ENCODE measurements around the gene MVK. TPM values are rescaled to one million over a fixed set of nuclear protein-coding genes. Genes with fewer than 3 reads are reported as not detected.

The MVK gene
- total RNA-seq, 1 experiment from 2014 or later: 19.2 TPM

GRCh38 chr12:109627633-109628032, 54.0 kb downstream of the MVK start:
- Histone ChIP-seq H3K9ac (ENCODE audit: extremely low read depth, insufficient read length, low read length) (no peak overlapping the region), H4K8ac (replicated peaks; ENCODE audit: insufficient read length, low read depth, low read length) (no peak overlapping the region), H3K27ac (ENCODE audit: insufficient read length, low read depth, low read length) (no peak overlapping the region), H2BK15ac (ENCODE audit: low read depth, low read length) (no peak overlapping the region), H4K20me1 (ENCODE audit: control insufficient read depth, insufficient read depth, insufficient read length) (no peaks in the 10 kb centered on the region), H3K56ac (ENCODE audit: insufficient read length, low read depth, low read length) (no peak overlapping the region), H2BK5ac (ENCODE audit: insufficient read length, low read length) (no peak overlapping the region), H2BK120ac (ENCODE audit: low read depth, low read length, poor library complexity, severe bottlenecking) (no peak overlapping the region), H2BK12ac (ENCODE audit: insufficient read length, low read depth, low read length) (no peak overlapping the region), H3K27me3 (ENCODE audit: insufficient read depth, low read length) (no peaks in the 10 kb centered on the region), H3K18ac (ENCODE audit: insufficient read length, low read depth, low read length) (no peak overlapping the region), H3K4me1 (ENCODE audit: insufficient read depth, low read length) (no peaks in the 10 kb centered on the region), H4K91ac (ENCODE audit: insufficient read length, low read depth, low read length) (no peak overlapping the region), H2BK20ac (ENCODE audit: low read depth, low read length, poor library complexity, severe bottlenecking) (no peak overlapping the region), H3K23ac (ENCODE audit: insufficient read length, low read depth, low read length) (no peak overlapping the region), H3T11ph (ENCODE audit: low read length) (no peak overlapping the region), H2AK5ac (ENCODE audit: insufficient read length, low read length) (no peak overlapping the region), H3K14ac (ENCODE audit: insufficient read depth, low read length) (no peak overlapping the region; the same call in 1 of the 2 replicates), H2AFZ (ENCODE audit: low read length) (no peak overlapping the region), H4K5ac (ENCODE audit: insufficient read length, low read depth, low read length) (no peak overlapping the region), H3K9me3 (ENCODE audit: control insufficient read depth, low read depth, low read length) (no peaks in the 10 kb centered on the region), H3K79me2 (ENCODE audit: insufficient read depth, low read length) (no peaks in the 10 kb centered on the region), H3K23me2 (ENCODE audit: insufficient read length, low read depth, low read length, poor library complexity, severe bottlenecking) (no peaks in the 10 kb centered on the region), H3K79me1 (ENCODE audit: insufficient read depth, low read depth, low read length, poor library complexity, severe bottlenecking) (no peaks in the 10 kb centered on the region), H3K4me2 (ENCODE audit: insufficient read depth, insufficient read length, low read length) (no peak overlapping the region), H3K4ac (ENCODE audit: low read depth, low read length) (no peak overlapping the region)
- Mint-ChIP-seq H3K9me3 (peaks cover 0 to 3% of the 10 kb centered on the region in 2 experiments; a peak in 3 of 5 replicates), H3K27me3 (ENCODE audit: low read depth) (peaks cover 5% of the 10 kb centered on the region), H3K4me3 (no peak overlapping the region), H3K36me3 (ENCODE audit: insufficient read depth in 1 of 3, low read depth in 3 of 3) (no peaks in the 10 kb centered on the region; a peak in 1 of 7 replicates), H3K4me1 (peaks cover 7 to 19% of the 10 kb centered on the region in 2 experiments), H3K27ac (0 out of 7 replicates have a peak overlapping the region, but pooled peaks of 2 of the 3 experiments have one; percentile 11 to 58)
- WGBS (ENCODE audit: extremely low coverage, insufficient read length, low lambda C conversion rate): no CpG with 5 or more reads among the region's 7 CpGs
- TF ChIP-seq CTCF (conservative IDR thresholded peaks at IDR 0.05): no peak
- DNase-seq: no peak

All from H9 (cell line).